Duodenal mucosa (tissue), 2 donors: ENCODE data around the gene HHAT.

Experiments
- H3K27ac ChIP-seq: one replicate; pipeline ENCODE4 v1.7.0; 2013; ENCODE audit warnings: low read depth, low read length
- H3K27me3 ChIP-seq, 2 donors: one replicate each; pipeline ENCODE4 v1.7.0; 2013; ENCODE audit warnings: low read length in 2 of 2, control low read depth in 1 of 2; ENCODE audit not compliant: insufficient read depth in 2 of 2, control insufficient read depth in 1 of 2
- H3K36me3 ChIP-seq, 2 donors: one replicate each; pipeline ENCODE4 v1.7.0; 2013; ENCODE audit warnings: low read length in 2 of 2, control low read depth in 1 of 2; ENCODE audit not compliant: insufficient read depth in 2 of 2, control insufficient read depth in 1 of 2
- H3K4me1 ChIP-seq, 2 donors: one replicate each; pipeline ENCODE4 v1.7.0; 2013; ENCODE audit warnings: low read length in 2 of 2, control low read depth in 1 of 2; ENCODE audit not compliant: insufficient read depth in 2 of 2, control insufficient read depth in 1 of 2
- H3K4me3 ChIP-seq, 2 donors: one replicate each; pipeline ENCODE4 v1.7.0; 2013; ENCODE audit warnings: low read length in 2 of 2, low read depth in 1 of 2
- H3K9ac ChIP-seq, 2 donors: one replicate each; pipeline ENCODE4 v1.7.0; 2013; ENCODE audit warnings: low read length in 2 of 2, low read depth in 1 of 2
- H3K9me3 ChIP-seq, 2 donors: one replicate each; pipeline ENCODE4 v1.7.0; 2013; ENCODE audit warnings: low read length in 2 of 2, control low read depth in 1 of 2; ENCODE audit not compliant: control insufficient read depth in 1 of 2

HHAT gene

GRCh38 chr1:210328746-210329503 is at the start of gene HHAT:
Gene HHAT, plus strand, starts transcription at chr1:210328902. Its CDS starts 20,074 bp downstream, at chr1:210348976.
- H3K9me3 ChIP-seq: no peaks in the 10 kb centered on the region
- peak within 1 kb of the TSS; percentile 80 for H3K27ac ChIP-seq
- H3K9ac ChIP-seq: peak within 1 kb of the TSS; percentile 80 to 85
- H3K4me1 ChIP-seq: peaks cover 6 to 23% of the 10 kb centered on the region in 2 donors
- peak within 1 kb of the TSS; percentile 86 to 88 for H3K4me3 ChIP-seq
- H3K36me3 ChIP-seq: no peaks in the 10 kb centered on the region
- no peaks in the 10 kb centered on the region for H3K27me3 ChIP-seq

DNA sequence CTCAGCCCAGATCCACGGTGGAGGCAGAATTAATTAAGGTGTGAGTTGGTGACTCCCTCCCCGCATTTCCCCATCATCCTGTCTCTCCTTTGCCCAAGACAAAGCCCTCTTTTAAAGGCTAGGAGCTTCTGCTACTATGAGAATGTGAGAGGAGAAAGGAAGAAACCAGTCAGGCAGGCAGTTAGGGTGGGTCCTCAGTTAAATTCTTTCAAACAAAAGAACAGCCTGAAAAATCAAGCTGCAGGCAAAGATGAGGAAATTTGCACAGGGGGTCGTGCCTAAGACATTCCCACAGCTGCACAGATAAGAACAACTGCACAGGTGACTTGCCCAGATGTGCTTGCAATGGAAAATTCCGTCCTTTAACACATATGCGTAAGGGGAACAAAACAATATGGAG is 48.5 kb upstream of the HHAT start:
- no peaks in the 10 kb centered on the region for H3K4me1 ChIP-seq
- H3K4me3 ChIP-seq: no peak overlapping the region
- H3K27ac ChIP-seq: no peak overlapping the region
- no peak overlapping the region for H3K9ac ChIP-seq
- no peaks in the 10 kb centered on the region for H3K36me3 ChIP-seq
- peaks cover 18% of the 10 kb centered on the region in 2 donors for H3K9me3 ChIP-seq
- H3K27me3 ChIP-seq: peaks cover 0 to 4% of the 10 kb centered on the region in 2 donors

GRCh38 chr1:210288116-210288515 is 40.6 kb upstream of the HHAT start:
- Histone ChIP-seq H3K36me3 (no peaks in the 10 kb centered on the region), H3K9ac (no peak overlapping the region), H3K4me1 (peaks cover 0 to 7% of the 10 kb centered on the region in 2 donors), H3K4me3 (no peak overlapping the region), H3K9me3 (no peaks in the 10 kb centered on the region), H3K27me3 (peaks cover 8 to 15% of the 10 kb centered on the region in 2 donors), H3K27ac (no peak overlapping the region)

DNA sequence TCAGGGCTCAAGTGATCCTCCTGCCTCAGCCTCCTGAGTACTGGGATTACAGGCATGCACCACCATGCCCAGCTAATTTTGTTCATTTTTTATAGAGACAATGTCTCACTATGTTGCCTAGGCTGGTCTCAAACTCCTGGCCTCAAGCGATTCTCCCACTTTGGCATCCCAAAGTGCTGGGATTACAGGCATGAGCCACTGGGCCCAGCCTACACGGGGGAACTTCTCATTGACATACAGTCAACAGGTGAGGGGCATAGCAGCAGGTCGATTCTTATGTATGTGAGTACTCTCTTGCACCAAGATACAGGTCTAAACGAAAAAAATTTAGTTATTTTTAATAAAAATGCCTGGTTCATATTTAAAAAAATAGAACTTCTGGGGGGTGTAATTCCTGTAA is 39.5 kb upstream of the HHAT start:
- H3K27ac ChIP-seq: no peak overlapping the region
- no peak overlapping the region for H3K9ac ChIP-seq
- peaks cover 0 to 10% of the 10 kb centered on the region in 2 donors for H3K4me1 ChIP-seq
- no peaks in the 10 kb centered on the region for H3K9me3 ChIP-seq
- H3K4me3 ChIP-seq: no peak overlapping the region
- no peaks in the 10 kb centered on the region for H3K36me3 ChIP-seq
- H3K27me3 ChIP-seq: peaks cover 8 to 16% of the 10 kb centered on the region in 2 donors

- Histone ChIP-seq H3K4me1 (peaks cover 6 to 13% of the 10 kb centered on the region in 2 donors), H3K27me3 (peaks cover 8 to 16% of the 10 kb centered on the region in 2 donors), H3K4me3 (no peak overlapping the region), H3K9me3 (no peaks in the 10 kb centered on the region), H3K9ac (no peak overlapping the region), H3K27ac (no peak overlapping the region), H3K36me3 (no peaks in the 10 kb centered on the region)
These were observed 37.5 kb upstream of the HHAT start for GRCh38 chr1:210291081-210291764.

DNA sequence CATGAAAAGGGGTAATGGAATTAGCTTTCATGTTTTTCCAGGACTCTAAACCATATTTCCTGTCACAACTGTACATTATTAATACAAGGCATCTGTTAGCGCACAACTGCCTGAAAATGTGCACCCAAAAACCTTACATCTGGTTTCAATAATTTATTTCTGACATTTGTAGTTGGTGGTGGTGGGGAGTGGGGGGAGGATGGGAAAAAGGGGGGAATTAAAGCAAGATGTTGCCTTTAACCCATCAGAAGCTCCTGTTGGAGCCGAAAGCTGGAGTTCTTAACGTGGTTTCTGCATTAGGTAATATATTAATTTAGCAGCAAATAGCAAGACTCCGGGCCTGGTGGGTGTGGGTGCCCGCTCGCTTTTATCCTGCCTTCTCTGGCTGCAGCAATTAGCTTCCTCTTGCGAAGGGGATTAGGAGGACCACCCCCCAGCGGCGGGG is 36.9 kb upstream of the HHAT start:
- Histone ChIP-seq H3K27me3 (peaks cover 8 to 16% of the 10 kb centered on the region in 2 donors), H3K9ac (peak overlapping the region in 1 of 2 donors; percentile 39), H3K36me3 (no peaks in the 10 kb centered on the region), H3K4me1 (peaks cover 6 to 13% of the 10 kb centered on the region in 2 donors), H3K9me3 (no peaks in the 10 kb centered on the region), H3K27ac (no peak overlapping the region), H3K4me3 (peak overlapping the region in 1 of 2 donors; percentile 58)

DNA sequence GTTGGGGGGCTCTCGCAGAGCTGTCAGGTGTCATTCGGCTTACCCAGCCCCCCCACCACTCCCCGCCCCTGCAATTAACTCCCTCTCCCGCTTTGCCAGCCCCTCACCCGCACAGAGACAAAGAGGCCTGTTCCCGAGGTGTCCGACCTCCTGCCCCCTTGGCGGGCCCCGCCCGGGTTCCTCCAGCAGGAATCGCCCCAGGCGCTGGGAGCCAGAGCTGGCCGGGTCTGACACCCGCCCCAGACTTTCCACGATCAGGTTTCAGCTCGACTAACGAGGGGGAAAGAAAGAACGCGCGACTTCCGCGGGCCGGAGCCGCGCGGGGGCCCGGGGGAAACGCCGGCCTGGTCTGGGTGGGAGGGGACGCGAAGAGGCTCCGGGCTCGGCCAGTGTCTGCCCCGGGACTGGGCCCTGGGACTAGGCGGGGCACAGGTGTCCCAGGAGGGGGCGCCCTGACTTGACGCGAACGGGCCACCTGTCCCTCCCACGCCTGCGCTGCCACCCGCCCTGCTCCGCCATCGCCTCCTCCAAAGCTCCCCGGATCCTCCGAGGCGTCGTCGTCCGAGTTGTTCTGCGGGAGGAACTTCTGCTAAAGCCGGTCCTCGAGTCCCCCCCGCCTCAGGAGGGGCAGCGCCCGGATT is 36.4 kb upstream of the HHAT start:
- Histone ChIP-seq H3K9ac (peak overlapping the region in 1 of 2 donors; percentile 39), H3K4me1 (peaks cover 6 to 13% of the 10 kb centered on the region in 2 donors), H3K9me3 (no peaks in the 10 kb centered on the region), H3K4me3 (peak overlapping the region; percentile 34 to 58), H3K27me3 (peaks cover 8 to 16% of the 10 kb centered on the region in 2 donors), H3K36me3 (no peaks in the 10 kb centered on the region), H3K27ac (peak overlapping the region; percentile 36)

DNA sequence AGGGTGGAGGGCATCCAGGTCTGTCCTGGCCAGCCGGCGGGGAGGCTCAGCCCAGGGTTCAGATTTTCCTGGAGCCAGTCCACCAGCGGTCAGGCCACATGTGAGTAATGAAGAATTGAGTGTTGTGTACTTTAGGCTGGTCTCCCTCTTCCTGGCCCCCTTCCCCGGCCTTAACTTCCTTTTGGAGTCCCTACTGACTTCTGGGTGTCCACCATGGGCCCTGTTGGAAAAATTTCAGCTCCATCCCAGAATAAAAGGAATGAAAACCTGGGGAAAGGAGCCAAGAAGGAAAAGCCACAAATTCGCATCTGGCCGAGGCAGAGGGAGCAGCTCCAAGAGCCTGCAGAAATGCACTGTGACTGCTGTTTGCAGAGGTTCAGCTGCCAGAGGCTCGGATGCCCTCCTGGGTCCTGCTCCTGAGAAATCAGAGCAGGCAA is 35.5 kb upstream of the HHAT start:
- Histone ChIP-seq H3K4me1 (peaks cover 6 to 13% of the 10 kb centered on the region in 2 donors), H3K27ac (no peak overlapping the region), H3K9me3 (no peaks in the 10 kb centered on the region), H3K9ac (no peak overlapping the region), H3K4me3 (peak overlapping the region in 1 of 2 donors; percentile 58), H3K36me3 (no peaks in the 10 kb centered on the region), H3K27me3 (peaks cover 8 to 16% of the 10 kb centered on the region in 2 donors)

- H3K36me3 ChIP-seq: no peaks in the 10 kb centered on the region
- H3K9ac ChIP-seq: no peak overlapping the region
- H3K27ac ChIP-seq: no peak overlapping the region
- peaks cover 6 to 13% of the 10 kb centered on the region in 2 donors for H3K4me1 ChIP-seq
- H3K9me3 ChIP-seq: no peaks in the 10 kb centered on the region
- H3K4me3 ChIP-seq: no peak overlapping the region
- peaks cover 8 to 16% of the 10 kb centered on the region in 2 donors for H3K27me3 ChIP-seq
These were observed 33.5 kb upstream of the HHAT start for GRCh38 chr1:210294999-210295745.
